ENCODE data around the gene HSD17B4. TPM values are rescaled to one million over a fixed set of nuclear protein-coding genes. Genes with fewer than 3 reads are reported as not detected.
"Not testable (repeated sequence)": the region's sequence is repeated elsewhere in the genome, so short reads cannot be mapped to it uniquely, and the experiment has no call there.

The HSD17B4 gene
- total RNA-seq, 1 experiment from 2014 or later = 246 TPM

- Mint-ChIP-seq H3K4me3 (ENCODE audit: low read depth, unreplicated experiment) (no peak overlapping the region), H3K4me1 (ENCODE audit: low read depth, unreplicated experiment) (no peaks in the 10 kb centered on the region), H3K9me3 (ENCODE audit: low read depth, unreplicated experiment) (peaks cover 4% of the 10 kb centered on the region), H3K27ac (ENCODE audit: unreplicated experiment) (no peak overlapping the region), H3K36me3 (ENCODE audit: insufficient read depth, unreplicated experiment) (no peaks in the 10 kb centered on the region), H3K27me3 (ENCODE audit: unreplicated experiment) (no peaks in the 10 kb centered on the region)
- DNase-seq = no peak
- no peak for TF ChIP-seq CTCF (IDR thresholded peaks at IDR 0.05; ENCODE audit: unreplicated experiment)
- CTCF ChIA-PET = no interaction called here
- intact Hi-C loops (cut with micrococcal nuclease; ENCODE audit: unreplicated experiment) = no loop called here
- no TSS peak for BruUV-seq (replicated peaks)
These were observed 6.8 kb upstream of the HSD17B4 start for GRCh38 chr5:119445544-119445943.

GRCh38 chr5:119449882-119450281 lies 2.4 kb upstream of the HSD17B4 start:
- Mint-ChIP-seq H3K9me3 (ENCODE audit: low read depth, unreplicated experiment) (peaks cover 3% of the 10 kb centered on the region), H3K4me3 (ENCODE audit: low read depth, unreplicated experiment) (no peak overlapping the region), H3K4me1 (ENCODE audit: low read depth, unreplicated experiment) (peaks cover 8% of the 10 kb centered on the region), H3K27me3 (ENCODE audit: unreplicated experiment) (no peaks in the 10 kb centered on the region), H3K36me3 (ENCODE audit: insufficient read depth, unreplicated experiment) (peaks cover 15% of the 10 kb centered on the region), H3K27ac (ENCODE audit: unreplicated experiment) (no peak overlapping the region)
- no TSS peak for BruUV-seq (replicated peaks)
- intact Hi-C loops (cut with micrococcal nuclease; ENCODE audit: unreplicated experiment) = no loop called here
- CTCF ChIA-PET = no interaction called here
- TF ChIP-seq CTCF (IDR thresholded peaks at IDR 0.05; ENCODE audit: unreplicated experiment) = no peak
- no peak for DNase-seq

- BruUV-seq (replicated peaks); H3K9me3 Mint-ChIP-seq (ENCODE audit: low read depth, unreplicated experiment); intact Hi-C loops (cut with micrococcal nuclease; ENCODE audit: unreplicated experiment); H3K27ac Mint-ChIP-seq (ENCODE audit: unreplicated experiment); H3K27me3 Mint-ChIP-seq (ENCODE audit: unreplicated experiment); CTCF ChIA-PET; H3K4me1 Mint-ChIP-seq (ENCODE audit: low read depth, unreplicated experiment); DNase-seq; H3K4me3 Mint-ChIP-seq (ENCODE audit: low read depth, unreplicated experiment): not testable (repeated sequence)
- H3K36me3 Mint-ChIP-seq (ENCODE audit: insufficient read depth, unreplicated experiment) = peaks cover 15% of the 10 kb centered on the region
These were observed 1.7 kb upstream of the HSD17B4 start for GRCh38 chr5:119450627-119451026.

- H3K9me3 Mint-ChIP-seq (ENCODE audit: low read depth, unreplicated experiment) = peaks cover 3% of the 10 kb centered on the region
- H3K27me3 Mint-ChIP-seq (ENCODE audit: unreplicated experiment) = no peaks in the 10 kb centered on the region
- H3K27ac Mint-ChIP-seq (ENCODE audit: unreplicated experiment) = no peak overlapping the region
- H3K4me1 Mint-ChIP-seq (ENCODE audit: low read depth, unreplicated experiment) = peaks cover 8% of the 10 kb centered on the region
- BruUV-seq (replicated peaks) = no TSS peak
- no peak for DNase-seq
- H3K36me3 Mint-ChIP-seq (ENCODE audit: insufficient read depth, unreplicated experiment) = peaks cover 20% of the 10 kb centered on the region
- intact Hi-C loops (cut with micrococcal nuclease; ENCODE audit: unreplicated experiment) = no loop called here
- CTCF ChIA-PET = interaction anchor here (0.7 to 1.7 kb wide), 2 partner anchors 47 to 464 kb away, joined by 3 to 6 read pairs; partner anchors contain the start of gene DTWD2
- H3K4me3 Mint-ChIP-seq (ENCODE audit: low read depth, unreplicated experiment) = no peak overlapping the region
- TF ChIP-seq CTCF (IDR thresholded peaks at IDR 0.05; ENCODE audit: unreplicated experiment) = no peak
These were observed 736 bp upstream of the HSD17B4 start for GRCh38 chr5:119451561-119451960.

- CTCF ChIA-PET = interaction anchor here (0.7 to 1.7 kb wide), 2 partner anchors 46 to 464 kb away, joined by 3 to 6 read pairs; partner anchors contain the start of gene DTWD2
- peak overlapping the region; percentile 72 for H3K27ac Mint-ChIP-seq (ENCODE audit: unreplicated experiment)
- BruUV-seq (replicated peaks) = TSS peak; percentile 33
- no peak for TF ChIP-seq CTCF (IDR thresholded peaks at IDR 0.05; ENCODE audit: unreplicated experiment)
- H3K27me3 Mint-ChIP-seq (ENCODE audit: unreplicated experiment) = no peaks in the 10 kb centered on the region
- peaks cover 24% of the 10 kb centered on the region for H3K36me3 Mint-ChIP-seq (ENCODE audit: insufficient read depth, unreplicated experiment)
- peaks cover 3% of the 10 kb centered on the region for H3K9me3 Mint-ChIP-seq (ENCODE audit: low read depth, unreplicated experiment)
- intact Hi-C loops (cut with micrococcal nuclease; ENCODE audit: unreplicated experiment) = no loop called here
- H3K4me3 Mint-ChIP-seq (ENCODE audit: low read depth, unreplicated experiment) = peak overlapping the region; percentile 91
- peaks cover 8% of the 10 kb centered on the region for H3K4me1 Mint-ChIP-seq (ENCODE audit: low read depth, unreplicated experiment)
- no peak for DNase-seq
These were observed 281 bp upstream of the HSD17B4 start for GRCh38 chr5:119452060-119452372.
